HG03354 (cell line): ENCODE measurements around the gene SLC2A11.

ENCODE experiments used
- ATAC-seq: cut with Tn5 transposase; IDR thresholded peaks from one replicate; pipeline ENCODE4 v1.9.1; 2021; ENCODE audit warnings: mild to moderate bottlenecking; ENCODE audit not compliant: unreplicated experiment, poor library complexity, severe bottlenecking

The SLC2A11 gene

GRCh38 chr22:23857606-23858483, at the start of gene SLC2A11:
Gene SLC2A11, plus strand, starts transcription at chr22:23857875. Its CDS starts 125 bp downstream, at chr22:23858000.
- ATAC-seq: peak; percentile 94

- ATAC-seq: no peak
Measured at GRCh38 chr22:23812378-23812777, 45.3 kb upstream of the SLC2A11 start.

DNA sequence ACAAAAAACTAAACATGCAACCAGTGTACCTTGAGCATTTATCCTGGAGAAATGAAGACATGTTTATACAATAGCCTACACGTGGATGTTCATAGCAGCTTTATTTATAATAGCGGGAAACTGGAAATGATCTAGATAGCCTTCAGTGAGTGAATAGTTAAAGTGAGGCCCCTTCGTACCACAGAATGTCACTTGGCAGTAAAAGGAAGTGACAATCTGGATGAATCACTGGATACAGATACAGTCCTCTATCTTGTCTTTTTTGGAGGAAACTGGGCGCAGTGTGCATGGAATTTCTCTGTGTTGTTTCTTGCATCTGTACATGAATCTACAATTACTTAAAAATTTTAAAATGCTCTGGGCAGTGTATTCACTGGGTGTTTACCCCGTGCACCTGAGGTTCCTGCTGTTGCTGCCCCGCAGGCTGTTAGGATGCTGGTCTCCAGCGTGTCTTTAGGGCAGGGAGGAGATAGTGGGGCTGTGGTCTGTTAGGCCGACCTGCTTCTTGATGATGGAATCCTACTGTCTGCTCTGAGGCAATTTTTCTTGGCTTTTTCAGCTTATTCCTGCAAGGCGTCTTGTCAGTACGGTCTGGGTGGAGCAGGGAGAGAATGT, 42.0 kb upstream of the SLC2A11 start:
- no peak for ATAC-seq

- no peak for ATAC-seq
Measured at GRCh38 chr22:23816156-23816976, 41.3 kb upstream of the SLC2A11 start.

- no peak for ATAC-seq
Measured at GRCh38 chr22:23817146-23817545, 40.5 kb upstream of the SLC2A11 start.

GRCh38 chr22:23818541-23818940, 39.1 kb upstream of the SLC2A11 start:
- ATAC-seq: no peak

DNA sequence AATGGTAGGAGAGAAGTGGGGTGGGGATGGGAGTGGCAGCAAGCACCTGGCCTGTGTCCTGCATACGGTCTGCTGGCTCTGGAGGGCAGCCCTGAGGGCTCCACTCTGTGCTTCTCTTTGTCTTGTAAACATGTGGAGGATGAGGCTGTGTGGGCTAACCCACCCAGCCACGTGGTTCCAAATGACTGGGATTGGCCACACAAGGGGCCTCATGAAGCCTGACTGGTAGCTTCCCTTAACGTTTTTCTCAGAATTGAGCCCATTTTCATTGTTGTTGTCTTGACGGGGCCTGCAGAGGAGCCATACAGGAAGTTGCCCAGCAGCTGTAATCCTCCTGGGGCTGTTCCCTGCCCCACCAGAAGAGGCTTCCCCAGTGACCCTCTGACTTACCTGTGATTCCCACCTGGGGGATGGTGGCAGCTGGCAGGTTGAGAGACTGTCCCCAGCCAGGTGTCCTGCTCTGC, 36.9 kb upstream of the SLC2A11 start:
- ATAC-seq: no peak

GRCh38 chr22:23822101-23822671, 35.5 kb upstream of the SLC2A11 start:
- no peak for ATAC-seq

DNA sequence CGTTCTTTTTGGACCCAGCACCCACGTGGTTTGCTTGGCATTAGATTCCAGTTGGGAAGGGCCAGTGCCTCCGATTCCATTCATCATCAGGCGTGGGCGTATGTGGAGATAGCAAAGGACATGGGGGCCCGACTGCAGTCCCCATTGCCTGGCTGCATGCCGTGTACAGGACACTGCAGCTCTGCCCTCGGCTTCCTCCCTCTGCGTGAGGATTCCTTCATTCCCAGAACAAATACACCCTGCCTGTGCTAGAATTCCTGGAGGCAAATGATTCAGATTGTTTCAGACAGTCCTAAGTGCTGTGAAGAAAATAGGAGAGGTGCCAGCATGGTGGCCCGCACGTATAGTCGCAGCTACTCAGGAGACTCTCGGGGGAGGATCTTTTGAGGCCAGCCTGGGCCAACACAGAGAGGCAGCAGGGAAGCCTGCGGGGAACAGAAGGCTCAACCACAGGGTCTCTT, 34.3 kb upstream of the SLC2A11 start:
- no peak for ATAC-seq

DNA sequence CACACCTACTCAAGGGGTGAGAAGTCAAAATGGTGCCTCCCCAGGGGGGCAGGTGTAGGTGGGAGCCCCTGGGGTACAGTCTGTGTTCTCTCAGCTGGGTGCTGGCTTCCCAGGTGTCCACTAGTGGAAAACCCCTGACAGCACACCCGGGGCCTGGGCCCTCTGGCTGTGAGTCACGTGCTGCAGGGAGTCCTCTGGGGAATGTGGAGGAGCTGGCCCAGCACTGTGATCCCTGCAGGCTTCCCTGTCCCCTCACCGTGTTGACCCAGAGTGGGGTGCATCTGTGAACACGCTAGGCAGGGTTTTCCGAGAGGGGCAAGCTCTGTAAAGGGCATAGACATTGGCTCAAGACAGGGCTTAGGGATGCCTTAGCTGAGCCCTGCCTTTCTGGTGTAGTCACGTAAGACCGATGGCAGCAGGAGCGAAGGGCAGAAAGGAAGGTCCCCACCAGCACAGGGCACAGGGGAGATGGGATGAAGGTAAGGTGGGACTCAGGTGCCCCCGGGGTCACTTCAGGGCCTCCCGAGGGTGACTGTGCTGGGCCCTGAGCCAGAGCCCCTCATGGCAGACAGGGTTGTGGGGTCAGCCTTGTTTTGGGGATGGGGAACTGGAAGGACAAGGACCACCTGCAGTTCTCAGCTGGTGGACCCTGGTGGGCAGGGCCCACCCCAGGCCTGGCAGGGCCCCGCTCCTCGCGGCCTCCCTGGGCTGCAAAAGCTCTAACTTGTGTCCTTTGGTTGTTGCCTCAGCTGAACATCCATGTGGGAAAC, 33.0 kb upstream of the SLC2A11 start:
- no peak for ATAC-seq

GRCh38 chr22:23825246-23825905, 32.3 kb upstream of the SLC2A11 start:
- no peak for ATAC-seq

DNA sequence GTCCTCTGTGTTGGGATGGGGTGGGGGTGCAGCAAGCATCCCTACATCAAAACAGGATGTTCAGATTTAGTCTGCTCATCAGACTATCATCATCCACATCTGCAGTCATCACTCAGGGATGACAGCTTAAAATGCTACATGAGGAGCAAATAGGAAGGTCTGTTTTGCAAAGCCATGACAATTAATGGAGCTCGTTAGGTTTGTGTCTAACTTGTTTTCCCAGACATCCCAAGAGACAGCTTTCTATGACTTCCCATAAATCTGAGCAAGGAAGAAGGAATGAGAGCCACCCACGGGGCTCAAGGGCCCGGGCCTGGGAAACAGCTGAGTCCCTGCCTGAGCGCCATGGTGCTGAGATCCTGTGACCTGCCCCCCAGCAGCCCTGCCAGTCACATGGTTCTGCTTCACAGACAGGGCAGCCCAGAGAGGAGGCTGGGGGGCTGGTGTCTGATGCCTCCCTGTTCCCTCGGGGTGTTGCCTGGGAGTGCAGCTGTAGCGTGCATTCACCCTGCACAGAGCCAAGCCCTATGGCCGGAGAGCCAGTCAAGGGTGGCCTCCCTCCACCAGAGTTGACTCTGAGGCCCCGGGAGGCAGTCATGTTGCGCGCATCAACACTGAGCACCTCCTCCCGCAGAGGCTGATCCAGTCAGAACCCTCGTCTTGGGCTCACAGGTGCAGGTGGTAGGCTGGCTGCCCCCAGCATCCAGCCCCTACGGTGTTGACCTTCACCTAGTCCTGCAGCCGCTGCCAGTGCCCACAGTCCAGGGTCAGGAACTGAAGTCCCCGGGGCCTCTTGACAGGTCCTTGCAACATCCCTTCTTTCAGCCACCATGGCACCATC, 30.9 kb upstream of the SLC2A11 start:
- no peak for ATAC-seq

DNA sequence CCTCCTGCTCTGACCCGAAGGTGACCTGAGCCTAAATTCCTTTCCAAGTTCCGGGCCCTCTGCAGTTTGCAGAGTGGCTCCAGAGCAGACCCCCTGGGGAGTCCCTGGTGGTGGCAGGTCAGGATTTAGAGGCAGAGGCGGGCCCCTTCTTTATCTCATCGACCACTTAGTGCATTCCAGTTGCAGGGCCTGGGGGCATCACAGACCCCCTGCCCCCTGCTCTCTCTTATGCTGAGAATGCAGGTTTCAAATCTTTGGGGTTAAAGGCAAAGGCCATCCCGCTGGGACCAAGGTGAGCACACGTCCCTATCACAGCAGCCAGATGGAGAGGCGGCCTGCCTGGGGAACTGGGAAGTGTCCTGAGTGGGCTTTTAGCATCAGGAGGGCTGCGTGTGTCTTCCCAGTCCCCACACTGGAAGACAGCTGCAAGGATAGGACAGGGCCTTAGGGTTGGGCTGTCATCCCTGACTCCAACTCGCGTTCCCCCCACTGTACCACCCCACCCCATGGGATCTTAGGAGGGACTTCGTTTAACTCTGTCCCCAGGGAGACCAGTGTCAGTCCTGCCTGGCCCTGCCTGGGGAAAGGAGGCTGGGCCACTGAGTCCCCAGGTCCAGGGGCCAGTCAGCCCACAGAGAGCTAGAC, 30.2 kb upstream of the SLC2A11 start:
- ATAC-seq: no peak

DNA sequence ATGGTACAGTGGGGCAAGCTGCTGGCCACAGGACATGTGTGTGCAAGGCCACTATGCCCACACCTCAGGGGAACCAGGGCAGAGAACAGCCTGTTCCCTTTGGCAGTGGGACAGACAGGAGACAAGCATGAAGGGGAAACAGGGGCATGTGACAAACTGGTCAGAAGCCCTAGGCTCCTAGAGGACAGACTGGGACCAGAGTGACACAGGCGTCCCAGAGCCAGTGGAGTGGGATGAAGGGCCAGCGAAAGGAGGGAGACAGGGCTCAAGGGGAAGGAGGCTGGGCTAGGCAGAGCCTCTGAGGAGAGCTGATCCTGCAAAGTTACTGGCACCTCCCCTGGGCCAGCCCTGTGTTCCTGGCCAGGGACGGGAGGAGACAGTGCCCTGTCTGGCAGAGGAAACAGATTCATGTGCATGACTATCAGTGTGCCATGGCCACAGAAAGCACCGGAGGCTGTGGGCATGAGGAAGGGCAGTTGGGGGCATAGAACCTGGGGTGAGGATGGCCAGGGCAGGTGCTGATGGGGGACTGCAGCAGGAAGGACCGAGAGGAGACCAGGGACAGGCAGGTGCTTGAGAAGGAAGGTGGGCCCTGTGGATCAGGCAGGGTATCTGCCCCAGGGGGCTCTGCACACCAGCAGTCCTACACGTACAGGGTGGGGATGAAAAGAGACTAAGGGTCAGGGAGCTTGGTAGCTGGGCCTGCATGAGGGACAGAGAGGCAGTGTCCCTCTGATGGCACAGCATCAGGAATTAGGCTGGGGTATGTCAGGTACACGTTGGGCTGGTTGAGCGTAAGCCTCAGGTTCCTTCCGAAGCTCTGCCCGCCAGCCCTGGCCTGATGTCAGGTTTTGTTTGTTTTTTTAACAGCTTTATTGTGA, 28.6 kb upstream of the SLC2A11 start:
- ATAC-seq: no peak

- ATAC-seq: no peak
Measured at GRCh38 chr22:23829845-23830372, 27.8 kb upstream of the SLC2A11 start.

- ATAC-seq: no peak
Measured at GRCh38 chr22:23831261-23831660, 26.4 kb upstream of the SLC2A11 start.
